SK-N-MC (cell line): ENCODE measurements around the gene ECM1.

Experiments used
- EZH2 ChIP-seq: fragments of 200-600 bp; sonication (generic); IDR thresholded peaks from one replicate; pipeline ENCODE4 v1.6.1; 2017; ENCODE audit warnings: antibody characterized with exemption
- POLR2AphosphoS5 ChIP-seq: IDR thresholded peaks from 2 replicates; pipeline ENCODE4 v1.6.1; 2012; ENCODE audit warnings: mild to moderate bottlenecking, low read depth, low read length, borderline replicate concordance

GRCh38 chr1:150548632-150549495 lies 41.0 kb downstream of the ECM1 start, which contains the start of gene ADAMTSL4:
- TF ChIP-seq EZH2 (no peak), POLR2AphosphoS5 (no peak)
